GM21825 (cell line): ENCODE measurements around the gene RALGAPA2.

Source experiments
- ATAC-seq: cut with Tn5 transposase; IDR thresholded peaks from one replicate; pipeline ENCODE4 v1.9.1; 2021; ENCODE audit warnings: mild to moderate bottlenecking, moderate library complexity; ENCODE audit not compliant: unreplicated experiment

The RALGAPA2 gene

DNA sequence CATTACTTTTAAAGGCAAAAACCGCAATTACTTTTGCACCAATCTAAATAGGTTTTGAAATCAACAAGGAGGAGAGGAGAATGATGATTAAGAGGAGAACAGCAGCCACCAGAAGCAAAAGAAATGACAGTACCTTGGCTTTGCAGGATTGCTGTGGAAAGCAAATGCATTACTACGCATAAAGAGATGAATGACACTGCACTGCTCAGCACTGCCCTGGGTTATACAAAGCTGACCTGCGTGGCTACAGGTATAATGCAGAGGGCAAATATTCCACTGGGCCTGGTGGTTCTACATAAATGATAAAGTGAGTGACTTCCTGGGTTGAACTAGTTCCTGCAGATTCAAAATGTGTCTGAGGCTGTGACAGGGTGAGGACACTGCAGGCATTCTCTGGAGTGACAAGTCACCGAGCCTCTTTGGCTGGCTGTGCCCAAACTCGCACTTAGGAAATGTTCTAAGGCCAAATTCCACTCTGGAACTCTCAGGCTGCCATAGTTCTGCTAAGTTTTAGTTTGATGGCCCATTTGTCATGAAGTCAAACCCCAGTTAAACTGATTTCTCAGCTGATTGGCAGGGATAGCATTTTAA lies 265.9 kb downstream of the RALGAPA2 start:
- no peak for ATAC-seq

DNA sequence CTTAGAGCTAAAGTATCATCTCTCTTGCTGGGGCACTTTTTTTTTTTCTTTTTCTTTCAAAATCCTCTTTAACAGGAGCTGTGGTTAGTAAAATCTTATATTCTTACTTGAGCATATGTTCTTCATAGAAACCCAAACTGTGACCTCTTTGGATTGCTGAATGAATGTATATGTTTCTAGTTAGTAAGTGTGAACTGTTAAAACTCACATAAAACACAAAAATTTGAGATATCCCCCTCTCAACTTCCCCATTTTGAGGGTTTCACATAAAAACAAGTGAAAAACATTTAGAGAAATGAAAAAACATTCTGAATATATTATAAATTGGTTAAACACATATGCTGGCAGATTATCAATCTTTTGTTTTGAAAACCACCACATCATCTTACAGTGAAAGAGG lies 266.4 kb downstream of the RALGAPA2 start:
- no peak for ATAC-seq

DNA sequence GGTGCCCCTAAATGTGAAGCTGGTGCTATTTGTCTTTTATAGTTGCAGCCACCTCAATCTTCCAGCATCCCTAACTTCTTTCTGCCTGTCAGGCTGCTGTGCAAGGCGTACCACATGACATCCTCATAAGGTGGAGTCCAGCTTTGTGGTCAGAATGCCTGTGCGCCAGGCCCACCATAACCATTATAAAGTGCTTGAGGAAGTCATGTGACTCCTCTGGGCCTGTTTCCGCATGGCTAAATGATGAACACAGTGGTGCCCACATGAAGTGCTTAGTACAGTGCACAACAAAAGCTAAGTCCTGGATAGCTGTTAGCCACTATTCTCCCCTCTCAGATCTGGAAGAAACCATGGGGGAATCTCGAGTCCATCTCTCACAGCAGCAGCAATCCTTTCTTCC lies 268.9 kb downstream of the RALGAPA2 start:
- ATAC-seq: no peak

DNA sequence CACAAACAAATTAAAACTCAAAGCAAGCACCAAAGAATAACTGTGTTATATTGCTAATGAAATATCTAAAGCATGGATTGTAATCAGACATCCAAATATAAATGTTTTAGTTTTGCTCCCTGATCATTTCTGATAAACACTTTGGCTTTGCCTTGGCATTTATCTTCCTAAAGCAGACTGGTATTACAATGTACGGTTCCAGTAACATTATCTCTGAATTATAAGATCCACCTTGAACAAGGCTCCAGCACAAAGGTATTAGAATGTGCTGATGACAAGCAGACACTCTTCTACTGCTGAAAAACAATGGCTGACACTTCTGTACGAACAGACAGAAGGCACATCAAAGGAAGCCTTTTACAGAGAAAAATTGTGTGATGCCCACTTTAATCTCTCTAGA lies 270.0 kb downstream of the RALGAPA2 start:
- no peak for ATAC-seq

DNA sequence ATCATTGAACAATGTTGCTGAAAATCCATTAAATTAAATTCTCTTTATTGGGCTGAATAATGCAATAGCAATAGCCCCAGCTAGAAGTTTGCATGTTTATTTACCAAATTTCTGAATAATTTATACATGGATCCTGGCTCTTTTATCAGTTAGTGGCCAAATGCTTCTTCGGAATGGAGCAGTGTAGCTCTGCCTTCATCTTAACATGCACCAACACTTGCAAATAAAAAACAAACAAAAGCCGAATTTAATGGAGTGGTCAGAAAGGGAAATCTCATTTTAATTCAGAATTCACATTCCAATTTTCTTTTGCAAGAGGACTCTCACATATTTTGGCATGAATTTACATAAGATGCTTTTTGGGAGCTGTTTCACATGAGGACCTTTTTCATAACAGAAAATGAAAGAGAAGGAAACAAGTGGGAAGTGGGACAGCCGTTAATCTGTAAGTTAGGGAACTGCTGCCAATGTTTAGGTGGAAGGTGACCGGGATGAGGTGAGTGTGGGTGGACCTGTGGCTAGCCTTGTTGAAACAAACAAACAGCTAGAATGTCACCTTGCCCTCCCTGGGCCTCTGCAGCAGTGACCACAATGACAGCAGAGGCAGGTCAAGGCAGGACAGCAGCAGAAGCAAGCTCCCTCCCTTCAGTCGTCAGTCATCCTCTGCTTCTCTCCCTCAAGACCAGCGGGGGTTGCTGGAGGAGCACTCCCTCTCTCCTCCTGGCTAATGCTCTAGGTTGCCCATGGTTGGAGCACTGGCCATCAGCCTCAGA lies 271.4 kb downstream of the RALGAPA2 start:
- no peak for ATAC-seq

DNA sequence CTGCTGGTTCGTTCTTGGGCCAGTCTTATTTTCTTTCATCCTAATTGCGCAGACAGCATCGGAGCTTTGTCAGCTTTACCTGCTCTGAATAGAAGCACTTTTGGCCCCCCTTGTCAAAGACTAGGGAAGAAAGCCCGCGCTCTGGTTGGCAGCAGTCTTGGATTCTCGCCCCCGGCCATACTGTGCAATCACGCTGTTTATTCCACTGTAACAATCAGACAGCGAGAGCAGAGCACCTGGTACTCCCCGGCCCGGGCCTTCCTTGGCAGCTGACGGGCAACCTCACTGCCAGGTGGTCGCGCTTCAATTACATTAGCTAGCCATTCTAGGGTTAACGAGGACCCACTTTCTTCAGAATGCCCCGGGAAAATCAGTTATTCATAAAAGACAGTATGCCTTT lies 272.0 kb downstream of the RALGAPA2 start:
- ATAC-seq: no peak

DNA sequence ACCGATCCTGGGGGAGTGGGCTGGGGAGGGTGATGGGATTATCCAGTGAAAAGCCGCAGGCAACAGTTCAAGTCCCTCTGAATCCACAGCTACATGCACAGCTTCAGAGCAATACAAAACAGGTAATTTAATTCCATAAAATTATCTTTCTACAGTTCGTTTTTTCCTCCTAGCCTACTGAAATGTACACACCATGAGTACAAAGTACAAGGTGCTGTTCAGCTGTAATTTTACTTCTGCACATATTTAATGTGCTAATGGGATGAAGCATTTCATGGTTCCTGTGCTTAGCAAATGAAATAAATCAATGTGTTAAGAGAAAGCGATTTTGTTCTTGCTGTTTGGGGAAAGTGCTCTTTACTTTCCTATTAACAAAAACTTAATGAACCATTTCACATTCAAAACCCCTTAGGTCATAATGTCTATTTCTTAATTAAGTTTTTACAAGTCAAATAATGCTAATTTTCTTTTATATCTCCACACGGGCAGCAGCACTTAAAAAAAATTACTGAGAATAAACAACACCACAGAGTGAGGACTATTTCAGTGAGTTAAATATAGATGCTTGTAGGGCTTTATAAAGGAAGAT lies 272.7 kb downstream of the RALGAPA2 start:
- ATAC-seq: no peak

DNA sequence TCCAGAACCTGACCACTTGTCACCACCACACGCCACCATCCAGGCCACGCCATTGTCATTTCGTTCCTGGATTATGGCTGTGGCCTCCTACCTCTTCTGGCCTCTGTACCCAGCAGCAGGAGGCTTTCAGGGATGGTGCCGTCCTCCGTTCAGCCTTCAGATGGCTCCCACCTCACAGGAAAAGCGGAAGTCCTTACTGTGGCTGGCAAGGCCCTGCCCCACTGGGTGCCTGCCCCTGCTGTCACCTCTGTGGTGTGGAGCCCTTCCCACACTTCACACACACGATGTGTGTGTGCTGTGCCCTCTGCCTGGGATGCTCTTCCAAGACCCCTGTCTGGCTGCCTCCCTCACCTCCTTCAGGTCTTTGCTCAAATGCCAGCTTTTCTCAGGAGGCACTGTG lies 275.1 kb downstream of the RALGAPA2 start:
- no peak for ATAC-seq

DNA sequence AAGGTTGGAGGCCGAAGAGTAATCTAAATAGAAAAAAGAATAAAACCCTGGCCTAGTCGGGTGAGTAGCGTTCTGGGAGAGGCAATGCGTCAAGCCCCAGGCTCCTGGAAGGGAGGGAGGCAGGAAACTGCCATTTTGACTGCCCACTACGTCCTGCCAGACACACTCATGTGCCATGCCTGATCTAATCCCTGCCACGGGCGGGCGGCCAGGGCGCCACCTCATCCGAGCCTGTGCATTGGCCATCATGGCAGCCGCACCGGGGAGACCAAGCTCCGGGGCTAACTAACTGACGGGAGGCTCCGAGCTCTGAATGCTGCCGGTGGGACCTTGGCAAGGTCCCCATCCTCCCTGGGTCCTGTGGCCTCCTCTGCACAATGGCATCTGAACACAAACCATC lies 275.8 kb downstream of the RALGAPA2 start:
- no peak for ATAC-seq

DNA sequence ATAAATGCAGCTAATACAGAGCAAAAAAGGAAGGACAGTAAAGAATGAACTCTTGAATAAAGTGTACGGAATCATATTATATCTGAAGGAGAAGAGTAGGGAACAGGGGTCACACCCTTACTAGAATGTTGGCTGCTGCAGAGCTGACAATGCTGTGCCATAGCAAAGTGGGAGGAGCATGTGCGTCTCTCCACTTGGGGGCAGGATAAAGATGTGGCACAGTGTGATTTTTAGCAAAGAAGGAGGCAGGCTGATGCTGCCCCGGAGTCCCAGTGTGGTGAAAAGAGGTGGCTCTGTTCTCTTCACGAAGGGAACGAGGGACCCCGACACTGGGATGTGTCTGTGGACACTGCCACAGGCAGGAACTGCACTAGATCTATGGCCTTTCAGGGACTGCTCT lies 277.0 kb downstream of the RALGAPA2 start:
- no peak for ATAC-seq

DNA sequence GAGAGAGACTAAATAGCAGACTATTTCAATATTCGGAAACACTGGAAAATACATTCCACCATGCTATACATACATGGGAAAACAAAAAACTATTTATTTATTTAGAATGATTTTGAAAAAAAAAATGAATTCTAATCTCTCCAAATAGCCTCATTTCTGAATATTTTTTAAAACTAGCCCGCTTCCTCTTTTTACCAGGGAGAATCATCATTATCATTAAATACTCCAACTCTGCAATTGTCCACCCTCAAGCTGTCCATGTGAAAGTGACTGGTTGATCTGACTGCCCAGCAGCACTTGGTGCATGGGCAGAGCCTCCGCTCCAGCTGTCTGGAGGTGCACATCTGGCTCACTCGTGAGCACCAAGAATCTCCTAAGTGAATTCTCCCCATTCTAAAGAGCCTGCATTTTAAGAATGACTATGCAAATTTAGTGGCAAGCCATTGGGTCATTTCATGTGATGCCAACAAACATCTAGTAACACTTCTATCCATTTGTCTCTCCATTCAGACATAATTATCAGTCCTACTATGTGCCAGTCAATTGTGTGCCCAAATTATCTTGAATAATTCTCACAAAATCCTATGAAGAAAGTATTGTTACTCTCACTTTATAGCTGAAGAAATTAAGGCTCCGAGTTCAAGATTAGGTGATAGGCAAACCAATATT lies 279.7 kb downstream of the RALGAPA2 start:
- no peak for ATAC-seq

DNA sequence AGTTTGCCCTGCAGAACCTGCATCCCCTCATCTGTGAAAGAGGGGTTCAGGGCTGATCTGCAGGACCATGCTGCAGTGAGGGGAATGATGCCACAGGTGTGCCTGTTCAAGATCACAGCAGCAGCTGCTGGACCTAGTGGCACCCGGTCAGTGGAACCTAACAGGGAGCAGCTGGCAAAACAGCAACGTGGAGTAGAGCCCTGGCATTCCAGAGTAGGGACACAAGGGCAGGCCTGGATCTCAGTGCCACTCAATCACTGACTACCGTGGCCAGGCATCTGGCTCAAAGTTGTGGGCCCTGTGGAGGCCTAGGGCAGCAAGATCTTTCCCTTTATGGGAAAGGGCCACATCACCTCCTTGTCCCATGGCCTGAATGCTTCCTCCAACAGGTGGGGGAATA lies 282.4 kb downstream of the RALGAPA2 start:
- no peak for ATAC-seq

DNA sequence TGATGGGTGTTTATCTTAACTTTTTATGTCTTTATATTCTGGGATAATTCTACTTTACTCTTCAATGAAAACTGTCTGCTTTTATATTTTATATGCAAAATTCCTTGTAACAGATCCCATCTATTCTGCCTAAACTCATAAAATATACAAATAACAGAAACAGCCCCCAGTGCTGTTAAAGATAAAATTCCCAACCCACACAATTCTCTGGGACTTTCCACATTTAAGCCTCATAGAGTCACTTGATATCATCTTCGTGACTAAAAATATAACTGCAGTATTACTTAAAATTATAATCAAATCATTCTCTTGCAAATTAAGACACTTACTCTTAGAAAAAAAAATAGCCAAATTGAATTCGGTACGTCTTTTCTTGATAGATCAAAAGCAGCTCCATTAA lies 284.4 kb downstream of the RALGAPA2 start:
- ATAC-seq: no peak

DNA sequence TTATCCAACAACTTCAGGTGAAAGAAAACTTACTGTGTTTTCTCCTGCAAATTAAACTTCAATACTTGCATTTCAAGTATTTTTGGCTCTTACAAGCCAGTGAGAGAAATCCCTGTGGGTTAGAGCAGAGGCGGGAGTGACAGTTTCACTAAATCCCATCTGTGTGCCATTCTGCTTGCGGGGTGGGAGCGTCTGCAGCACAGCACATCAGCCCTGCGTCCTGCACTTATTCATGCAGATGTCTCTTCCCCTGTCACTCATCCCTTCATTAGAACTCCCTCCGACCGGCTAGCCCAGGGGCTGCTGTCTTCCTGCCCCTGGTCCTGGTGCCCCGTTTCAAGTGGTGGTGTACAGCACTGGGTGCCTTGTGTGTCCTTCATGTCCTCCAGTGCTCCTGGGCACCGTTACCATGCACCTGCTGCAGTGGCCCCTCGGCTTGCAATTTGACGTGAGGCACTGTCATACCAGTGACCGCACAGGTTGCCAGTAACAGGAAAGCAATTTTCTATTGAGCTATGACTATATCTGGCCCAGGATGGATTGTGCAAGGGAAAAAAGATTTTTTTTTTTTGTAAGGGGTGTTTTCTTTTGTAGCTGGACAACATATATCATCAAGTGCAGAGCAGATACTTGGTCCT lies 285.1 kb downstream of the RALGAPA2 start:
- ATAC-seq: no peak

DNA sequence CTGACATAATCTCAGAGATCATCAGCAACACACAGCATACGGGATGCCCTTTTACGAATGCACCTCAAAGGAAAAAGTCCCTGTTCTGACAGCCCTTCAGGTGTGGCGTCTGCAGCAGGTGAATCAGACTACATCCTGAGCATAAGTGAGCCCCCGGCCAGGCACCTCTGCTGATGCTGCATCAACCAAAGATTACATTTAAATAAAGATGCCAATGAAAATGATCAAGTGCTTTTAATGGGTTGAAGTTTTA lies 285.9 kb downstream of the RALGAPA2 start:
- no peak for ATAC-seq

DNA sequence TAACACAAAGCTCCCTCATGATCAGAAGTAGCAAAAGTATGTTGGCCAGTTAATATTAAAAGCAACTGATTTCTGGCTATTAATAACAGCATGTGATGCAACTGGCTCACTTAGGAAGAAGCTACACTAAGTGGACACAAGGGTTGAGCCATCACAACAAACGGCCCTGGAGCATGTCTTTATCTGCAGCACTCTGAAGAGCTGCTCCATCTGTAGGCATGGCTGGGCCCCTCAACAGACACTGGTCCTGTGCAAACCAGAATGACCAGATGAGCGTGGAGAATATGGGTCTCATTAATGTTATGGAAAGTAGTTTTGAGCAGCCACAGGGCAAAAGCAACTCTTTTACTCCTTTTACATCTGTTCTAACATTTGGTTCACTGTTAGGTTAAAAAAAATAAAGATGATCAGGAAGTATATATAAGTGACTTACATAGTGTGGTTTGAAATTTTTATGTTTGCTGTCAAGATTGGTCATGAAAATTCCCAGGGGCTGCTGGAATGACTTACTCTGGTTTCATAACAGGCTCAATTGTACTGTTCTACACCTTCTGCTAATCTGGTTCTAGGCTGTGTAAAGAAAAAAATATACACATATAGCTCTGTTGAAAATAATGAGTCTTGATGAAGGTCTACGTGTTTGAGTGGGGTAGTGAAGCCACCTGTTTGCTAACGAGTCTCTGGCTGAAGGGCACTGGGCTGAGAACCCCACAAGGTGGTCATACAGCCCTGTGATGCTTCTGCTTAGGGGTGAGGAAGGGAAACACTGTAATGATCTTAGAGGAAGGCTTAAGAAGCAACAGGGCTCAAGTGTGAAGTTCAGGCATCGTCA lies 286.4 kb downstream of the RALGAPA2 start:
- no peak for ATAC-seq

DNA sequence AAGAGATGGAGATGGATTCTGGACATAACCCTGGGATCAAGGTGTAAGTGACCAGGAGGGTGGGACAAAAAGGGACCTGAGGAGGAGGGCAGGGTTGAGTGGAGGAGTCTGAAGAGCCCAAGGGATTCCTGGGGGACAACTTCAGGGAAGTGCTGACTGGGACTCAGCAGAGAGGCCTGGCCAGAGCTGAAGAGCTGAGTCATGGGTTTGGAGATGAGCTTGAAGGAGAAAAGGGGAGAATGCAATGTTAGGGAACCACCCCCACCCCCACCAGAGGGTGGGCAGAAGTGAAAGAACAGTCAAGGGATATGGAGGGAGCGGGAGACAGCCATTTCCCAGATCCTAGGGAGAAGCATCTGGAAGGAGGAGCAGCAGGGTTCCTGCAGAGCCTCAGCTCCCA lies 289.3 kb downstream of the RALGAPA2 start:
- ATAC-seq: no peak

DNA sequence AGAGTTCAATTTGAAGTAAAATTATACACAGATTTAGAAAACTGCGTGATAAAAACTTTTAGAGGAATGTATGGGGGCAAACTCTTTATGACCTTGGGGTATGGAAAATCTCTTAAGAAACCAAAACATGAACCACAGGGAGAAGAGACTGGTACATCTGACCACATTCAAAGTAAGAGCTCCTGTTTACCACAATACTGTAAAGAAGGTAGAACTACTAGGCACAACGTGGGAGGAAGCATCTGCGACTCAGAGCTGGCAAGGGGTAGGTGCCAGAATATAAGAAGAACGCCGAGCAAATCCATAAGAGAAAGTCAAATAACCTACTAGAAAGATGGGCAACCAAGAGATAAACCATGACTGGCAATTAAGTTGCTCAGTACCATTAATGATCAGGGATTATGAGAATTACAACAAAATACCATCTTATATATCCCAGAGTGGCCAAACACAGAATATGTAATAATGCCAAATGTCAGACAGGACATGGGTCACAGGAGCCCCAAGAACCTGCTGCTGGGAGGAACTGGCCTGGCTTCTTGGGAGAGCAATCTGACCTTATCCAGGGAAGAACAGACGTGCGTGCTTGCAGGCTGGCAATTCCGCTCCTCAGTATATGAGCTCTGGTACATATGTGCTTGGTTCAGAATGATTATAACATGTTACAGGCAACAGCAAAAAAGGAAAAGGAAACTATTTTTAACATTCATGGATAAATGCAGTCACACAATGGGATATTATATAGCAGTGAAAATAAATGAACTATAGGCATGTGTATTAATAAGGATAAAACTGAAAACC lies 294.4 kb downstream of the RALGAPA2 start:
- ATAC-seq: no peak

DNA sequence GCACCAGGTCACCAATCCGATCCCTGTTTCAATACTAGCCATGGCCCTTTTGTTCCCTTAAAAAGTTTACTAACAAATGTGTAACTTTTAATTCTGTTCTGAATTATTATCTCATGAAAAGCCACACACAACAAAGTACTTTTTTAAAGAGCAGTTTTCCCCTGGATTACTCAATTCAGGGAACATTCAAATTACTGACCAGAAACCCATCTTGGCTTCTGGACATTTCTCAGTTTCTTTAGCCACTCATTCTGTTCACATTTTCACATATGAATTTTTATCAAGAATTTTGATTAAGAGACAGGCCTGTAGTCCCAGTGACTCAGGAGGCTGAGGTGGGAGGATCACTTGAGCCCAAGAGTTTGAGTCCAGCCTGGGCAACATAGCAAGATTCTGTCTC lies 297.1 kb downstream of the RALGAPA2 start:
- no peak for ATAC-seq

DNA sequence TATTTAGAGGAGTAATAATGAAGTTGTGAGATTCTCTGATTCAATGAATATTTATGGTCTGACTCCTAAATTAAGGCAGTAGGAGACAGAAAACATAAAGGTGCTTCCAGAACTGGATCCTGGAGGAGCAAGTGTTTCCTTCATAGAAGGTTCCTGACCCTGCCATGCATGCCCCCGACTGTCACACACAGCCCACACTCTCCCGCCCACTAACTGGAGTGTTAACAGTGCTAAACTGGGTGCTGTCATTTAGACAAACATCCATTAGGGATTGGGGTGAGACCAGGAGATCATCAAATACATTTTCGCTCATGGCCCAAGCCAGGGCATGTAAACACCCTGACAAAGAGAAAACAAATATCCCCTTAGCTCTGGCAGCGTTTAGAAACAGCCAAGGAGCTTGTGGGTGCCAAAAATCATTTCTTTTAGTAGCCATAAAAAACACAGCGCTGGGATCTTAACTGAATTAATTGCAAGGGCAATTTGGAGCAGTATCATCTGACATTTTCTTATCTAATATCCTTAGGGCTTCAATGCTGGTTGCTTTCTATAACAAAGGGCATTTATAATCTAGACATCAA lies 297.7 kb downstream of the RALGAPA2 start:
- ATAC-seq: no peak
